Activated naive CD8-positive, alpha-beta T cell treated with anti-CD3 and anti-CD28 coated beads, Interleukin-2, amount 10 ng/mL, durations not matched to agents 7 days and 5 days (primary cell): ENCODE data around the gene HOXC13. TPM values are rescaled to one million over a fixed set of nuclear protein-coding genes. Genes with fewer than 3 reads are reported as not detected.
A peak's percentile ranks its signal among the peaks of the same experiment; 100 is the strongest.

ENCODE experiments used
- ATAC-seq: fragments of 150-1000 bp; cut with Tn5 transposase; one replicate; pipeline ENCODE4 v1.10.0; 2021; ENCODE audit warnings: low read depth, moderate library complexity
- POLR2A ChIA-PET: fragments of 350-600 bp; sonication (Branson Sonifier 250); formaldehyde crosslinking; loops from one replicate; lab custom pipeline; 2021; ENCODE audit warnings: antibody characterized with exemption; lab: Charles Lee
- DNase-seq: peaks from one replicate; pipeline ENCODE4 v3.0.0; 2021
- H3K27ac Mint-ChIP-seq: one replicate; pipeline ENCODE4 v1.8.0; 2022; ENCODE audit warnings: mild to moderate bottlenecking, mixed read lengths
- H3K27me3 Mint-ChIP-seq: one replicate; pipeline ENCODE4 v1.8.0; 2022; ENCODE audit warnings: mild to moderate bottlenecking, moderate library complexity, mixed read lengths
- H3K36me3 Mint-ChIP-seq: one replicate; pipeline ENCODE4 v1.8.0; 2021; ENCODE audit warnings: mild to moderate bottlenecking, mixed read lengths
- H3K4me1 Mint-ChIP-seq: one replicate; pipeline ENCODE4 v1.8.0; 2021; ENCODE audit warnings: mixed read lengths
- H3K4me3 Mint-ChIP-seq: one replicate; pipeline ENCODE4 v1.8.0; 2022; ENCODE audit warnings: mild to moderate bottlenecking, moderate library complexity, mixed read lengths
- H3K9me3 Mint-ChIP-seq: one replicate; pipeline ENCODE4 v1.8.0; 2021; ENCODE audit warnings: mixed read lengths
- total RNA-seq, 2 experiments: library from RNA; stranded (reverse); gene quantifications; one replicate each; pipeline ENCODE4 v1.2.3, GENCODE V29; 2021

Gene HOXC13
- total RNA-seq, 2 experiments from 2014 or later, result not detected

DNA sequence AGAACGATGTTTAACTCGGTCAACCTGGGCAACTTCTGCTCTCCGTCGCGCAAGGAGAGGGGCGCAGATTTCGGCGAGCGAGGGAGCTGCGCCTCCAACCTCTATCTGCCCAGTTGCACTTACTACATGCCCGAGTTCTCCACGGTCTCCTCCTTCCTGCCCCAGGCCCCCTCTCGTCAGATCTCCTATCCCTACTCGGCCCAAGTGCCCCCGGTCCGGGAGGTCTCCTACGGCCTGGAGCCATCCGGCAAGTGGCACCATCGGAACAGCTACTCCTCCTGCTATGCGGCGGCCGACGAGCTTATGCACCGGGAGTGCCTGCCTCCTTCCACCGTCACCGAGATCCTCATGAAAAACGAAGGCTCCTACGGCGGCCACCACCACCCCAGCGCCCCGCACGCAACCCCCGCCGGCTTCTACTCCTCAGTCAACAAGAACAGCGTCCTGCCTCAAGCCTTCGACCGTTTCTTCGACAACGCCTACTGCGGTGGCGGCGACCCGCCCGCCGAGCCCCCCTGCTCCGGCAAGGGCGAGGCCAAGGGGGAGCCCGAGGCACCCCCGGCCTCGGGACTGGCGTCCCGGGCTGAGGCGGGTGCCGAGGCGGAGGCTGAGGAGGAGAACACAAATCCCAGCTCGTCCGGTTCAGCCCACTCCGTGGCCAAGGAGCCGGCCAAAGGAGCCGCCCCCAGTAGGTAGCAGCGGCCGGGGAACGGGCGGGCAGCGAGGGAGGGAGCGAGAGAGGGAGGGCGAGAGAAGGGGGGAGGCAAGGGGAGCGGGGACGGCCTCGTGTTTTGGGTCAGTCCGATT, 34.8 kb downstream of the HOXC13 start:
- Mint-ChIP-seq H3K9me3 (peaks cover 2% of the 10 kb centered on the region), H3K4me1 (peaks cover 12% of the 10 kb centered on the region), H3K27ac (peak overlapping the region; percentile 71), H3K4me3 (peak overlapping the region; percentile 30), H3K27me3 (peaks cover 90% of the 10 kb centered on the region), H3K36me3 (no peaks in the 10 kb centered on the region)
- POLR2A ChIA-PET, result no interaction called here
- DNase-seq (no peak), ATAC-seq (no peak)

DNA sequence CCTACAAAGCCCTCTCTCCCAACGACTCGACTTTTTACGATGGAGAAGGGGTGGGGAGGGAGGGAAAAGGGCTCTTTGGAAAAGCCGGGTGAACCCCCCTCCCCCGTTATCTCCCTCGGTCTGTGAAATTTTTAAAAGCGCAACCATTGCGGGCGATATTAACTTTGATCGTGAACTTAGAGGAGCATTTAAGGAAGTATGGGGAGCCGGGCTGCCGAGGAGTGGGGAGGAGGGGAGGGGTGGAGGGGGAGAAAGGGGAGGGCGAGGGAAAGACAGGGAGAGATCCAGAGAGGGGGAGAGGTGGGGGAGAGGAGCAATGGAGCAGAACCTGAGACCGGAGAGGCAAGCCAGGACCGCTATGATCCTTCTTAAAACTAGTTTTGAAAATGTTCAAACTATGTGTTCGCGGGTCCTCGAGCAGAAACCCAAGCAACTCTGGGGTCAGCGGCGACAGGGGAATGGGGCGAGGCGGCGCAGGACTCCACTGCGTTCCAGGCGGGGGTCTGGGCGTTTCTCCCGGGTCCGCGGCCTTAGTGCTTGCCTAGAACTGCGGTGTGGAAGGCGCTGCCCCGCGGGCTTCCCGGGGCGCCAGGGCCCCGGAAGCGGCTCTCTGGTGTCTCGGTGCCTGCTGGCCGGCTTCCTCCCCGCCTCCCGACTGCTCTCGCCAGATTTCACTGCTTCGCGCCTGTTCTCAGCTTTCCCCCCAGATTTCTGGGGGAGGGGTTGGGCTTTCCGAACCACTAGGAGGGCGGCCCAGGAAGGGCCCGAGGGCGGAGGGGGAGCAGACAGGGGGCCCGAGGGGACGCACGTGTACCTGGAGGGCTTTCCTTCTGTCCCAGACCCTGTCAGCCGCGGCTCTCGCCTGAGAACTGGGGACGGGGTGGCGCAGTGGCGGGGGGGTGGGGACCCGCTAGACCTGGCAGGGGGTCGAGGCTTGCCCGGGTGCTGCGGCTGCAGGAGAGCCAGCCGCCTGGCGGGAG, 35.7 kb downstream of the HOXC13 start, which contains the start of gene HOTAIR:
TSS of gene HOTAIR (minus strand) at position 871 of the 980 bp plus-strand sequence.
- Mint-ChIP-seq H3K27me3 (peaks cover 90% of the 10 kb centered on the region), H3K9me3 (peaks cover 2% of the 10 kb centered on the region), H3K27ac (peak within 1 kb of the TSS; percentile 60), H3K4me1 (peaks cover 12% of the 10 kb centered on the region), H3K4me3 (peak within 1 kb of the TSS; percentile 51), H3K36me3 (no peaks in the 10 kb centered on the region)
- DNase-seq (peak; percentile 59), ATAC-seq (no peak)
- POLR2A ChIA-PET, result no interaction called here

DNA sequence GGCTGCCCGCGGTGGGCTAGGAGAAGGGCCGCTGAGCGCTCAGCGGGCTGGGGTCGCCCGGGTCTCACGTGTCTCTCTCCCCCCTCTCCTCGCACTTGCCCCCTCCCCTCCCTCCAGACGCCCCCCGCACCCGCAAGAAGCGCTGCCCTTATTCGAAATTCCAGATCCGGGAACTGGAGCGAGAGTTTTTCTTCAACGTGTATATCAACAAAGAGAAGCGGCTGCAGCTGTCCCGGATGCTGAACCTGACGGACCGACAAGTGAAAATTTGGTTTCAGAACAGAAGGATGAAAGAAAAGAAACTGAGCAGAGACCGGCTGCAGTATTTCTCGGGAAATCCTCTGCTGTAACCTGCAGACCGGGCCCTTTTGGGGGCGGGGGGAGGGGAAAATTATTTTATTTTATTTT, 36.4 kb downstream of the HOXC13 start:
- ATAC-seq, result no peak
- peaks cover 90% of the 10 kb centered on the region for H3K27me3 Mint-ChIP-seq
- no peak for DNase-seq
- H3K27ac Mint-ChIP-seq, result peak overlapping the region; percentile 51
- no peaks in the 10 kb centered on the region for H3K36me3 Mint-ChIP-seq
- peaks cover 2% of the 10 kb centered on the region for H3K9me3 Mint-ChIP-seq
- peaks cover 12% of the 10 kb centered on the region for H3K4me1 Mint-ChIP-seq
- POLR2A ChIA-PET, result no interaction called here
- peak overlapping the region; percentile 25 for H3K4me3 Mint-ChIP-seq

DNA sequence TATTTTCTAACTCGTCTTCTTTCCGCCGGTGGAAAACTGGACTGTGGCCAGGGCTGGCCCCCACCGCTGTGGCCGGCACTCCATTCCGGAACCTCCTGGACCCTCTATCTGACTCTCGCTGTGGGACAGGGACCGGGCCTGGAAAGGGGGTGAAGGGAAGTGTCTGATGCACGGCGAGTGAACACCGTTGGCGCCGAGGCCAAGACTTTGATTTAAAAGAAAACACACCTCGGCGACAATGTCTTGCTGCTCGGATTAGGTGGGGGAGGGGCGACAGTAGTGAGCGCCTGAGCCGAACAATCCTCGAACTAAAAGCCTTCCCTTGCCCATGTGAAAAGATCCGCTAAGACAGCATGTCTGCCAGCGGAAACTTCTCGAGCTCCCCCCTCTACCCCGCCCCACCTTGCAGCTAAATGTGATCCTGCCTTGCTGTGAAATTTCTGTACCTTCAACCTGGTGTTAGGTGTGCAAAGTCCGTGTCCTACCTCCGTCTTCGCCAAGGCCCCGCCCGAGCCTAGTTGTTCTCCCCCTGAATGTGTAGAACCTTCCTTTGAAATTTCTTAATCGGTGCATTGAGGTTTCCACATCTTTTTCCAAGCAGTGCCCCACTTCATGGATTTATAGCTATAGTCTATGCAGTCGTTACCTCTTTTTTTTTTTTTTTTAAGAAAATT, 37.0 kb downstream of the HOXC13 start:
- Mint-ChIP-seq H3K4me1 (peaks cover 16% of the 10 kb centered on the region), H3K27ac (peak overlapping the region; percentile 60), H3K36me3 (no peaks in the 10 kb centered on the region), H3K4me3 (peak overlapping the region; percentile 51), H3K27me3 (peaks cover 90% of the 10 kb centered on the region), H3K9me3 (peaks cover 2% of the 10 kb centered on the region)
- DNase-seq (no peak), ATAC-seq (no peak)
- POLR2A ChIA-PET, result no interaction called here

DNA sequence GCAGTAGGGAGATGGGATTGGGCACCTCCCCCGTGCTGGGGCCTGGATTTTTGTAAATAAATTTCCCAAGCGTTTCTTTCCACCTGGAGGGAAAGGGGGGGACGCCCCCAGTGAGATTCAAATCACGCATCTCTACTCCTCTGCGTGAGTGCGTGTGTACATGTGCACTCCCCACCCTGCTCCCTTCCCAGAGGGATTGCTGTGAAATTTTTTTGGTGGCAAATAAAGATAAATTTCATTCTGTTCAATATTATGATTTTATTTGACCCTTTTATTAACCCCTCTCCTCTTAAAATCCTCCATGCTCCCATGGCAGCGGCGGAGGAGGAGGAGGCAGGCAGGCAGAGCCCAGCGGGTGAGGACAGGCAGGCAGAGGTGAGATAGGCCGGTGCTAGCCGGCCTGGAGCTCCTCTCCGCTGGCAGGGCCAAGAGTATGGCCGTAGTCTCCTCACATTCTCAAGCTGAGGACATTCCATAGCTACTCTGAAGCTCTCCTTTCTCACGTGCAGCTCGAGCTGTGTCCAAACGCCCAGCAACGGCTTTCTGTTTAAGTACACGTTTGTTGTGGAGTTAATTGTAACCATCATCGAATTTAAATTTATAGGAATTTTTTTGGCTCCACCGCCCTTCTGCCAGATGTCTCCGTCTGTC, 37.7 kb downstream of the HOXC13 start:
- DNase-seq (no peak), ATAC-seq (no peak)
- POLR2A ChIA-PET, result no interaction called here
- Mint-ChIP-seq H3K36me3 (no peaks in the 10 kb centered on the region), H3K4me3 (no peak overlapping the region), H3K27ac (no peak overlapping the region), H3K4me1 (peaks cover 16% of the 10 kb centered on the region), H3K9me3 (peaks cover 2% of the 10 kb centered on the region), H3K27me3 (peaks cover 90% of the 10 kb centered on the region)

DNA sequence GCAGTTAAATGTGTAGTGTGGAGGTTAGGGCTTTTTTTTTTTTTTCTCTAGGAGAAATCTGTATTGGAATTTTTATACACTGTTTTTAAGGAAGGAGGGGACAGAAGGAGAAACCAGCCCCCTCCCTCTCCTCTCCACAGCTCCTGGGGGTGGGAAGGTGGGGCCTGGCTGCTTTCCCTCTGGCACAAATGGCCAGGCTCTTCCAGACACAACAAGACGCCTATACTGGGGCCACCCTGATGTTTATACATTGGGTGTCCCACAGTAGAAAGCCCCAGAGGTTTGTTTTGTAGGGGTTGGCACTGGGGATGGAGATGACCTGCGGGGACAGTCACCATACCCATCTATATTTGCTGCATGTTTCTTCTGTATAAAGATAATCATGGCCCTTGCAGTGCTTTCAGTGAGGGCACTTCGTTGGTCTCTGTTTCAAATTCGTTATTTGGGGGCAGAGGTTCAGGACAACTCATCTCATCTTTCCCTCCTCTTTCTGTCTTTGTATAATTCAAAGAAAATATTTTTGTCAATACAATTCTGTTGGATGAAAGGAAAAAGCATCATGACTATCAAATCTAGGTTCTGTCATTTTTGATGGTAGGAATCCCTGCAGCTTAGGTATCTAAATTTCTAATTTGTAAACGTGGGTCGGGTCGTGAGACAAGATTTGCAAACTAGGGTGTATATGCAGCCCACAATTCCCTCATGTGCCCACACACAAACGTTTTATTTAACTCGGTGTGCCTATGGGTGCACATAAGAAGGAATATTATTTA, 38.4 kb downstream of the HOXC13 start:
- no peaks in the 10 kb centered on the region for H3K36me3 Mint-ChIP-seq
- peaks cover 2% of the 10 kb centered on the region for H3K9me3 Mint-ChIP-seq
- H3K4me1 Mint-ChIP-seq, result peaks cover 16% of the 10 kb centered on the region
- DNase-seq (no peak), ATAC-seq (no peak)
- no peak overlapping the region for H3K27ac Mint-ChIP-seq
- H3K4me3 Mint-ChIP-seq, result no peak overlapping the region
- POLR2A ChIA-PET, result no interaction called here
- peaks cover 90% of the 10 kb centered on the region for H3K27me3 Mint-ChIP-seq

DNA sequence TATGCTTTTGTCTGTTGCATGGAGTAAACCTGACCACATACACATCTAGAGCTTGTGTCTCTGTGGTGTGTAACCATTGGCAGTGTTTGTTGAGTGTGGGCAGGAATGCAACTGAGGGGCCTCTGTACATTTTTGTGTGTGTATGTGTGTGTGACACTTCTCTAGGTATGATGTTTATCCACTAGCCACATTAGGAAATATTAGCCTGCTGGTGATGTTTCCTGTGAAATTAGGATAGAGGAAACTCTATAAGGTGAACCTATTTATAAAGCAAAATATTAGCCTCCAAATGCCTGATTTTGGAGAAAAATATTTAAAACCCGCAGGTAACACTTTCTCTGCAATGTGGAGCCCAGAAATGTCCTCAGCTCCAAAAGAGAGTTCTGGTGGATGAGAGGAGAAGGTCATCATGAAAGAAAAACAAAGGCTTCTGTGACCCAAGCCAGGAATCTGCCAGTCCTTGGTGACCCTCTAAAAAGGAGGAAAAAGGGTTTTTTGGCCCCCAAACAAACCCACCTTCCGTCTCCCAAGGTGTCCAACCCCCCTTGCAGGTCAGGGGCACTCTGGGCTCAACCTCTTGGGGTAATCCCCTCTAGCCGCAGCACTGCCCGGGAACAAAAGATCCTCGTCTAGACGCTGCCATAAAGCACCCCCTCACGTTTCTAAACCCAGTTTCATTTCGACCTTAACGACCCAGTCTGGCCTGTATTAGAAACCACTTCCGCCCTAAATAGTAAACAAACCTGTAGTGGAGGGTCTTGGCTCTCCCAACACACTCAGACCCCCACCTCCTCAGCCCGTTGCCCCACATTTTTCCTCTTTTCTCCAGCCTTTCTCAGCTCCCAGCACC, 39.2 kb downstream of the HOXC13 start:
- ATAC-seq, result no peak
- POLR2A ChIA-PET, result no interaction called here
- H3K27ac Mint-ChIP-seq, result no peak overlapping the region
- H3K9me3 Mint-ChIP-seq, result peaks cover 2% of the 10 kb centered on the region
- no peaks in the 10 kb centered on the region for H3K36me3 Mint-ChIP-seq
- DNase-seq, result no peak
- H3K27me3 Mint-ChIP-seq, result peaks cover 90% of the 10 kb centered on the region
- H3K4me3 Mint-ChIP-seq, result no peak overlapping the region
- peaks cover 16% of the 10 kb centered on the region for H3K4me1 Mint-ChIP-seq

DNA sequence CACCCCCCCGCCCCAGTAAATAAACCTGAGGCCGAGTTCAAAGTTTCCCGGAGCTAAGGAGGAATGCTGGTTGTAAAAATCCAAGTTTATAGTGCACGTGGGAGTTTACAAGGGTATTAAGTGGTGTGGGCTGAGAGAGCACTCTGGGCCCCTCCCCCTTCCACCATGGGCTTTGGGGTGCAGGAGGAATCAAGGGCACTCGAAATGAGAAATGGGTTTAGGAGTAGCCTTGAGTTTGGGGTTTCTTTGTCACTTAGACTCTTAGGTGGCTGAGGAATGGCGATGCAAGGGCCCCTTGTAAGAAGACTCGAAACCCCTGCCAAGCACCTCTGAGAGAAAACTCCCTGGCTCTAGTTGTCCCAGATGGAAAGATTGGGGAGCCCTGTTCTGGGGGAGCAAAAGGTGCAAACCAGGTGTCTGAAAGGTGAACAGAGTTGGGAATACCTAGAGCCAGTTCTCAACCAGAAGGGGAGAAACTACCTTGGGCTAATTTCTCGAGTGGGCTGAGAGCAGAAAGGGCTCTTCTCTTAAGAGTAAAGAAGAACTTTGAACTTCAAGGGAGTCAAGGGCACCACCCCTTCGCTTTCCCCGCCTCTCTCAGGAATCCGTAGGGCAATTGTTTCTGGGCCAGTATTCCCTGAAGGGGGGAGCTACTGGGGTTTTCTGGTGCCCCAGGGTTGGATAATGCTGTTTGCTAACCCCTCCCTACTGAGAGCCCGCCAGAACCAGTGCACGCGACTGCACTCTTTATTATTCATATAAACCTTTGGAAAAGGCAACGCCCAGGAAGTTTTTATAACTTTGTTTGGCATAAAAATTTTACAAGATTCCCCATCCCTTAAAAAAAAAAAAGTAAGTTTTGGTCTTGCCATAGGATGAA, 40.1 kb downstream of the HOXC13 start:
- H3K4me1 Mint-ChIP-seq, result peaks cover 16% of the 10 kb centered on the region
- no peaks in the 10 kb centered on the region for H3K9me3 Mint-ChIP-seq
- DNase-seq, result no peak
- ATAC-seq, result no peak
- H3K36me3 Mint-ChIP-seq, result no peaks in the 10 kb centered on the region
- H3K27me3 Mint-ChIP-seq, result peaks cover 92% of the 10 kb centered on the region
- POLR2A ChIA-PET, result no interaction called here
- no peak overlapping the region for H3K4me3 Mint-ChIP-seq
- no peak overlapping the region for H3K27ac Mint-ChIP-seq

DNA sequence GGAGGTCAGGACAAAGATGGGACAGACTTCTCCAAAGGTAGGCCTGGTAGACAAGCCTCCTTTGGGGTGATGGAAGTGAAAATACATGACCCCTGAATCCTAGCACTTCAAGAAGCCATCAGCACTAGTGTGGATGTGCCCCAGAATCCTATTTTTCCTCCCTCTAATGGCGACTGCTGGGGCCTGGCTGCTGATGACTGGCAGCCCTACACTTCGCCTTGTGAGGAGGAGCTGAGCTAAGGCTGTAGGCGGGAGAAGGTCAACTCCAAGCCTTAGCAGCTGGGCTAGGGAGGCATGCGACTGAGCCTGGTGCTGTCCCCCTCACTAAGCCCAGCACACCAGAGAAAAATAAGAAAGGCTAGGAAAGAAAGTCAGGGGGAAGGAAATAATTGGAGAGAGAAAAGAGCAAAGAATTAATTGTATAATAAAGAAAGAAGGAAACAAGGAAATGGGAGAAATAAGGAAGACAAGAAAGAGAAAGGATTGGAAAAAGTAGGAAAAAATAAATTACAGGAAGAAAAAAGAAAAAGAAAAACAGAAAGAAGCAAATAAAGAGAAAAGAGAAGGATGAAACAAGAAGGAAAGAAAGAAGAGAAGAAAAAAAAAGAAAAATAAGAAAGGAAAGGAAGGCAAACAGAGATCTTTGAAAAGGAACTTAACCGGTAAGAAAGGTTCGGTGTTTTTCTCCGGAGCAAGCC, 41.6 kb downstream of the HOXC13 start:
- no peak for ATAC-seq
- peaks cover 98% of the 10 kb centered on the region for H3K27me3 Mint-ChIP-seq
- peaks cover 19% of the 10 kb centered on the region for H3K4me1 Mint-ChIP-seq
- H3K9me3 Mint-ChIP-seq, result no peaks in the 10 kb centered on the region
- DNase-seq, result no peak
- no peak overlapping the region for H3K4me3 Mint-ChIP-seq
- H3K36me3 Mint-ChIP-seq, result no peaks in the 10 kb centered on the region
- POLR2A ChIA-PET, result no interaction called here
- H3K27ac Mint-ChIP-seq, result no peak overlapping the region

DNA sequence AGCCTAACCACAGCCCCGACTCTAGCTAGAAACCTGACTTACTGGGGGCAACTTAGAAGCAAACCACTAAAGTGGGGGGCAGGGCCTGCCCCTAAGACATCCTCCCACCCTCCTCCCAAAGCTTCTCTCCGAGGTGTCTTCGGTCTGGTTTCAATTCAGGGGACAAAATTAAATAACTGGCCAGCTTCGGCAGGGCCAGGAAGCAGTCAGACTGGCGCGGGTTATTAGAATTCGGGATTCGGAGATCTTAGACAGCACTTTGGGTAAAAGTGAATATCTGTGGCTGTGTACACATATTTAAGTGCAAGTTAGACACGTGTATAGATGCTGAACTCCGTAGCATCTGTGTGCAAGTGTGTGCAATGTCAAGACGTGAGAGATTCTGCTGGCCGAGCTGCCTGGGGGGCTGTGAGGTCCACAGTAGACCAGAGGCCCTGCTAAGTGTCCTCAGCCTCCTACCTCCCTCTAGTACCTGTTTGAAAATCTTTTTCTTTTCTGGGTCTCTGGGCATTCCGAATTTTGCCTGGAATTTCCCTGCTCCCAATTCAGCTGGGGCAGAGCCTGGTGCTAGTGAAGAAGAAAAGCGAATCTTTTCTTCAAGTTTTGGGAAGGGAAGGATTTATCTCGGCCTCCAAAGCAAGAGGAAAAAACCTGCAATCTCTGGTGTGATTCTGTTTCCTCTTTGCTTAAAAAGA, 42.3 kb downstream of the HOXC13 start:
- Mint-ChIP-seq H3K9me3 (no peaks in the 10 kb centered on the region), H3K27me3 (peaks cover 96% of the 10 kb centered on the region), H3K4me3 (no peak overlapping the region), H3K4me1 (peaks cover 18% of the 10 kb centered on the region), H3K27ac (no peak overlapping the region), H3K36me3 (no peaks in the 10 kb centered on the region)
- ATAC-seq (no peak), DNase-seq (no peak)
- POLR2A ChIA-PET, result no interaction called here
